Right lobe of liver (tissue), 4 donors: ENCODE results near the gene LCOR.

Source experiments
- POLR2A ChIP-seq: fragments of 450-650 bp; IDR thresholded peaks from one replicate; pipeline ENCODE4 v1.6.1; 2017; ENCODE audit warnings: antibody characterized with exemption, mild to moderate bottlenecking
- TF ChIP-seq, protein P1 (sequence below), 4 donors: fragments of 200-600 bp in 3 of 4; fragments of 450-650 bp in 1 of 4; IDR thresholded peaks; one replicate each; pipeline versions ENCODE4 v1.5.1 to v1.8.0; 2016 to 2022; ENCODE audit warnings: antibody characterized with exemption in 4 of 4, mild to moderate bottlenecking in 2 of 4
- donor health status: DM: no; HTN: no; CAD: no.
- donor health status: DM: no; HTN: no; CAD: no.
- donor health status: DM: no; HTN: yes; CAD: no.

DNA sequence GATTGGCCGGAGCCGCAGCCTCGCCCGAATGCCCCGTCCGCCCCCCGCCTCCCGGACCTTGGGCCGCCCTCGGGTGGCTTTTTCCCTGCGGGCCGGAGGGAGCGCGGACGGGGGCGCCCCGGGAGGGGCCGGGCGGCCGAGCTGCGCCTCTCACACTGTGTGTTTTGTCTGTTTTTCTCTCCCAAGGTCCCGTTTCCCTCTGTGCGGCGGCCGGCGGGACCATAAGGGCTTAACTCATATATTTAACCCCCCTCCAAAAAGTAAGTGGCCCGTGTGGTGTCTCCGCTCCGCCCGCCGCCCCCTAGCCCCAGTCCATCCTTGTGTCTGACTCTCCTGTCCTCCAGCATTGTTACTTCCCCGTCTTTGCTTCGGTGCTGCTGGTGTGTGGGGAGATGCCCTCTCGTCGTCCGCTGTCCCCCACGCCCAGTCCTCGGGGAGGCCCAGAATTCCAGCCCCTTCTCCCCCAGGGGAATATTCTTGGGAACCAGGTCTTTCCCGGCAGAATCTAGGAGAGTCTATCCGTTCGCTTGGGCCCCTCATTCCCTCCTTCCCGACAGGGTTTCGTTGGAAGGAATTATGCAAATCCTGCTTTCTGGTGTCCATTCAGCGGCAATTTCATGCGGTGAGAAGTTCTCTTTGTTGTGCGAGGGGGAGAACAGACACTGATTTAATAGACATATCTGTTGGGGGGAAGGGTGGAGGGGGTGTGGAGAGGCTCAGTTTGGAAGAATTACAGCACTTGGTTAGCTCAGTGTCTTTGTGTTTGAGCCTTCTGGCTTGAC lies 1.3 kb downstream of the LCOR start:
- TF ChIP-seq, protein P1, sequence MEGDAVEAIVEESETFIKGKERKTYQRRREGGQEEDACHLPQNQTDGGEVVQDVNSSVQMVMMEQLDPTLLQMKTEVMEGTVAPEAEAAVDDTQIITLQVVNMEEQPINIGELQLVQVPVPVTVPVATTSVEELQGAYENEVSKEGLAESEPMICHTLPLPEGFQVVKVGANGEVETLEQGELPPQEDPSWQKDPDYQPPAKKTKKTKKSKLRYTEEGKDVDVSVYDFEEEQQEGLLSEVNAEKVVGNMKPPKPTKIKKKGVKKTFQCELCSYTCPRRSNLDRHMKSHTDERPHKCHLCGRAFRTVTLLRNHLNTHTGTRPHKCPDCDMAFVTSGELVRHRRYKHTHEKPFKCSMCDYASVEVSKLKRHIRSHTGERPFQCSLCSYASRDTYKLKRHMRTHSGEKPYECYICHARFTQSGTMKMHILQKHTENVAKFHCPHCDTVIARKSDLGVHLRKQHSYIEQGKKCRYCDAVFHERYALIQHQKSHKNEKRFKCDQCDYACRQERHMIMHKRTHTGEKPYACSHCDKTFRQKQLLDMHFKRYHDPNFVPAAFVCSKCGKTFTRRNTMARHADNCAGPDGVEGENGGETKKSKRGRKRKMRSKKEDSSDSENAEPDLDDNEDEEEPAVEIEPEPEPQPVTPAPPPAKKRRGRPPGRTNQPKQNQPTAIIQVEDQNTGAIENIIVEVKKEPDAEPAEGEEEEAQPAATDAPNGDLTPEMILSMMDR (IDR thresholded peaks at IDR 0.05): no peak
- no peak for TF ChIP-seq POLR2A
